Dendritic cell treated with granulocyte-macrophage colony-stimulating factor and Interleukin-4, amounts not matched to agents 40 ng/mL and 50 ng/mL, for 4 days (primary cell): ENCODE measurements around the gene PGAM2.

Source experiments
- H3K27ac Mint-ChIP-seq: one replicate; pipeline ENCODE4 v1.8.0; 2022; ENCODE audit warnings: mild to moderate bottlenecking, mixed read lengths
- H3K27me3 Mint-ChIP-seq: one replicate; pipeline ENCODE4 v1.8.0; 2022; ENCODE audit warnings: mild to moderate bottlenecking, mixed read lengths
- H3K36me3 Mint-ChIP-seq: one replicate; pipeline ENCODE4 v1.8.0; 2022; ENCODE audit warnings: low read depth, mixed read lengths
- H3K4me1 Mint-ChIP-seq: one replicate; pipeline ENCODE4 v1.8.0; 2022; ENCODE audit warnings: low read depth, mixed read lengths
- H3K4me3 Mint-ChIP-seq: one replicate; pipeline ENCODE4 v1.8.0; 2022; ENCODE audit warnings: mild to moderate bottlenecking, moderate library complexity, mixed read lengths
- H3K9me3 Mint-ChIP-seq: one replicate; pipeline ENCODE4 v1.8.0; 2022; ENCODE audit warnings: mixed read lengths
- intact Hi-C: fragments of 100-400 bp; cut with micrococcal nuclease; formaldehyde crosslinking; loops from one replicate; pipeline ENCODE4 v1.15.0; 2022

The PGAM2 gene

GRCh38 chr7:44098092-44099068, 33.0 kb upstream of the PGAM2 start:
- Mint-ChIP-seq H3K27ac (no peak overlapping the region), H3K27me3 (peaks cover 17% of the 10 kb centered on the region), H3K9me3 (no peaks in the 10 kb centered on the region), H3K4me3 (no peak overlapping the region), H3K4me1 (peaks cover 9% of the 10 kb centered on the region), H3K36me3 (no peaks in the 10 kb centered on the region)
- intact Hi-C loops, result no loop called here

- H3K4me1 Mint-ChIP-seq, result peaks cover 9% of the 10 kb centered on the region
- no peak overlapping the region for H3K27ac Mint-ChIP-seq
- H3K36me3 Mint-ChIP-seq, result no peaks in the 10 kb centered on the region
- intact Hi-C loops, result no loop called here
- no peaks in the 10 kb centered on the region for H3K9me3 Mint-ChIP-seq
- no peak overlapping the region for H3K4me3 Mint-ChIP-seq
- peaks cover 8% of the 10 kb centered on the region for H3K27me3 Mint-ChIP-seq
Observed at GRCh38 chr7:44097064-44097932, 31.9 kb upstream of the PGAM2 start.

- Mint-ChIP-seq H3K36me3 (no peaks in the 10 kb centered on the region), H3K27ac (no peak overlapping the region), H3K4me3 (no peak overlapping the region), H3K9me3 (no peaks in the 10 kb centered on the region), H3K27me3 (peaks cover 6% of the 10 kb centered on the region), H3K4me1 (peaks cover 9% of the 10 kb centered on the region)
- intact Hi-C loops, result no loop called here
Observed at GRCh38 chr7:44096326-44096881, 31.0 kb upstream of the PGAM2 start.

- intact Hi-C loops, result no loop called here
- H3K27ac Mint-ChIP-seq, result no peak overlapping the region
- H3K9me3 Mint-ChIP-seq, result no peaks in the 10 kb centered on the region
- peaks cover 6% of the 10 kb centered on the region for H3K27me3 Mint-ChIP-seq
- no peaks in the 10 kb centered on the region for H3K36me3 Mint-ChIP-seq
- H3K4me1 Mint-ChIP-seq, result peaks cover 9% of the 10 kb centered on the region
- no peak overlapping the region for H3K4me3 Mint-ChIP-seq
Observed at GRCh38 chr7:44095781-44096180, 30.4 kb upstream of the PGAM2 start.

- intact Hi-C loops, result no loop called here
- H3K36me3 Mint-ChIP-seq, result no peaks in the 10 kb centered on the region
- H3K27ac Mint-ChIP-seq, result no peak overlapping the region
- H3K4me3 Mint-ChIP-seq, result no peak overlapping the region
- peaks cover 6% of the 10 kb centered on the region for H3K27me3 Mint-ChIP-seq
- no peaks in the 10 kb centered on the region for H3K9me3 Mint-ChIP-seq
- peaks cover 9% of the 10 kb centered on the region for H3K4me1 Mint-ChIP-seq
Observed at GRCh38 chr7:44094883-44095592, 29.7 kb upstream of the PGAM2 start.

GRCh38 chr7:44094365-44094764, 29.0 kb upstream of the PGAM2 start:
- intact Hi-C loops, result no loop called here
- Mint-ChIP-seq H3K27ac (no peak overlapping the region), H3K4me1 (peaks cover 9% of the 10 kb centered on the region), H3K9me3 (no peaks in the 10 kb centered on the region), H3K36me3 (no peaks in the 10 kb centered on the region), H3K4me3 (no peak overlapping the region), H3K27me3 (peaks cover 6% of the 10 kb centered on the region)

GRCh38 chr7:44093102-44093641, 27.8 kb upstream of the PGAM2 start:
- no peak overlapping the region for H3K4me3 Mint-ChIP-seq

GRCh38 chr7:44087911-44088838, 22.8 kb upstream of the PGAM2 start:
- peak overlapping the region; percentile 12 for H3K27ac Mint-ChIP-seq
- peaks cover 5% of the 10 kb centered on the region for H3K27me3 Mint-ChIP-seq
- no peaks in the 10 kb centered on the region for H3K4me1 Mint-ChIP-seq
- H3K9me3 Mint-ChIP-seq, result no peaks in the 10 kb centered on the region
- intact Hi-C loops, result no loop called here
- no peak overlapping the region for H3K4me3 Mint-ChIP-seq
- H3K36me3 Mint-ChIP-seq, result no peaks in the 10 kb centered on the region

More at GRCh38 chr7:44093102-44093641, 27.8 kb upstream of the PGAM2 start:
- Mint-ChIP-seq H3K36me3 (no peaks in the 10 kb centered on the region), H3K4me1 (peaks cover 9% of the 10 kb centered on the region), H3K27ac (no peak overlapping the region), H3K27me3 (peaks cover 6% of the 10 kb centered on the region), H3K9me3 (no peaks in the 10 kb centered on the region)
- intact Hi-C loops, result no loop called here

- Mint-ChIP-seq H3K36me3 (peaks cover 5% of the 10 kb centered on the region), H3K4me1 (peaks cover 5% of the 10 kb centered on the region), H3K27me3 (peaks cover 3% of the 10 kb centered on the region), H3K4me3 (no peak overlapping the region), H3K27ac (no peak overlapping the region), H3K9me3 (no peaks in the 10 kb centered on the region)
- intact Hi-C loops, result no loop called here
Observed at GRCh38 chr7:44086627-44087026, 21.3 kb upstream of the PGAM2 start.

- no peak overlapping the region for H3K4me3 Mint-ChIP-seq
- no peak overlapping the region for H3K27ac Mint-ChIP-seq
- intact Hi-C loops, result no loop called here
- peaks cover 3% of the 10 kb centered on the region for H3K27me3 Mint-ChIP-seq
- peaks cover 13% of the 10 kb centered on the region for H3K36me3 Mint-ChIP-seq
- H3K4me1 Mint-ChIP-seq, result peaks cover 16% of the 10 kb centered on the region
- H3K9me3 Mint-ChIP-seq, result no peaks in the 10 kb centered on the region
Observed at GRCh38 chr7:44085546-44085945, 20.2 kb upstream of the PGAM2 start.

- Mint-ChIP-seq H3K9me3 (no peaks in the 10 kb centered on the region), H3K4me3 (no peak overlapping the region), H3K36me3 (peaks cover 21% of the 10 kb centered on the region), H3K27me3 (peaks cover 3% of the 10 kb centered on the region), H3K4me1 (peaks cover 22% of the 10 kb centered on the region), H3K27ac (no peak overlapping the region)
- intact Hi-C loops, result loop anchor here (5.0 kb wide), 1 partner anchor 37 kb away; no protein-coding TSS in a partner anchor
Observed at GRCh38 chr7:44084701-44085100, 19.3 kb upstream of the PGAM2 start.

- H3K9me3 Mint-ChIP-seq, result no peaks in the 10 kb centered on the region
- peak overlapping the region; percentile 1 for H3K27ac Mint-ChIP-seq
- peaks cover 30% of the 10 kb centered on the region for H3K36me3 Mint-ChIP-seq
- H3K27me3 Mint-ChIP-seq, result peaks cover 3% of the 10 kb centered on the region
- intact Hi-C loops, result loop anchor here (5.0 kb wide), 1 partner anchor 36 kb away; no protein-coding TSS in a partner anchor
- H3K4me3 Mint-ChIP-seq, result no peak overlapping the region
- peaks cover 25% of the 10 kb centered on the region for H3K4me1 Mint-ChIP-seq
Observed at GRCh38 chr7:44083796-44084195, 18.4 kb upstream of the PGAM2 start.
